Measurements from ENCODE around the gene CIRBP. TPM values are rescaled to one million over a fixed set of nuclear protein-coding genes. Genes with fewer than 3 reads are reported as not detected.

The CIRBP gene
- total RNA-seq, 3 donors from 2014 or later = 281 to 507 (median 300) TPM

GRCh38 chr19:1276628-1277022, 7.5 kb downstream of the CIRBP start:
- DNase-seq (peak; percentile 65 to 85 (median 75)), ATAC-seq (peak; percentile 48)
- H3K4me1 ChIP-seq (ENCODE audit: low read depth) = peaks cover 49% of the 10 kb centered on the region
- intact Hi-C loops (cut with DNase I, micrococcal nuclease) = no loop called here
- TF ChIP-seq, protein P1, sequence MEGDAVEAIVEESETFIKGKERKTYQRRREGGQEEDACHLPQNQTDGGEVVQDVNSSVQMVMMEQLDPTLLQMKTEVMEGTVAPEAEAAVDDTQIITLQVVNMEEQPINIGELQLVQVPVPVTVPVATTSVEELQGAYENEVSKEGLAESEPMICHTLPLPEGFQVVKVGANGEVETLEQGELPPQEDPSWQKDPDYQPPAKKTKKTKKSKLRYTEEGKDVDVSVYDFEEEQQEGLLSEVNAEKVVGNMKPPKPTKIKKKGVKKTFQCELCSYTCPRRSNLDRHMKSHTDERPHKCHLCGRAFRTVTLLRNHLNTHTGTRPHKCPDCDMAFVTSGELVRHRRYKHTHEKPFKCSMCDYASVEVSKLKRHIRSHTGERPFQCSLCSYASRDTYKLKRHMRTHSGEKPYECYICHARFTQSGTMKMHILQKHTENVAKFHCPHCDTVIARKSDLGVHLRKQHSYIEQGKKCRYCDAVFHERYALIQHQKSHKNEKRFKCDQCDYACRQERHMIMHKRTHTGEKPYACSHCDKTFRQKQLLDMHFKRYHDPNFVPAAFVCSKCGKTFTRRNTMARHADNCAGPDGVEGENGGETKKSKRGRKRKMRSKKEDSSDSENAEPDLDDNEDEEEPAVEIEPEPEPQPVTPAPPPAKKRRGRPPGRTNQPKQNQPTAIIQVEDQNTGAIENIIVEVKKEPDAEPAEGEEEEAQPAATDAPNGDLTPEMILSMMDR (IDR thresholded peaks at IDR 0.05) = no peak
- no peaks in the 10 kb centered on the region for H3K9me3 ChIP-seq
- H3K4me3 ChIP-seq = no peak overlapping the region
- peaks cover 19% of the 10 kb centered on the region for H3K36me3 ChIP-seq (ENCODE audit: low read depth)

DNA sequence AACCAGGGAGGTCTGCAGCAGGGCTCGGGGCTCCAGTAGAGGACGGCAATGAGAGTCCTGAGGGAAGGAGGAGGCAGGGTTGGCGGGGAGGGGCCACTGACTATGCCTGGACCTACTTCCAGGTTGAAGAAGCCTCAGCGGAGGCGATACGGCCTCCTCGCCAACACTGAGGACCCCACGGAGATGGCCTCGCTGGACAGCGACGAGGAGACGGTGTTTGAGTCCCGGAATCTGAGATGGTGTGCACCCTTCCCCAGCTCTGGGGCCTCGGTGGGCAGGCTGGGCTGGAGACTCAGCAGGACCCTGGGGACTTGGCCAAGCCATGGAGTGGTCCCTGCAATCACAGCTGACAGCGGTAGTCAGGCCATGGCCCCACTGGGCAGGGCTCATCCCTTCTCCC, 7.9 kb downstream of the CIRBP start:
- DNase-seq (peak in 1 of 3 donors; percentile 48), ATAC-seq (no peak)
- Histone ChIP-seq H3K36me3 (ENCODE audit: low read depth) (peaks cover 19% of the 10 kb centered on the region), H3K9me3 (no peaks in the 10 kb centered on the region), H3K4me1 (ENCODE audit: low read depth) (peaks cover 45% of the 10 kb centered on the region), H3K4me3 (no peak overlapping the region)
- intact Hi-C loops (cut with DNase I, micrococcal nuclease) = no loop called here
- TF ChIP-seq, protein P1 (IDR thresholded peaks at IDR 0.05) = no peak

DNA sequence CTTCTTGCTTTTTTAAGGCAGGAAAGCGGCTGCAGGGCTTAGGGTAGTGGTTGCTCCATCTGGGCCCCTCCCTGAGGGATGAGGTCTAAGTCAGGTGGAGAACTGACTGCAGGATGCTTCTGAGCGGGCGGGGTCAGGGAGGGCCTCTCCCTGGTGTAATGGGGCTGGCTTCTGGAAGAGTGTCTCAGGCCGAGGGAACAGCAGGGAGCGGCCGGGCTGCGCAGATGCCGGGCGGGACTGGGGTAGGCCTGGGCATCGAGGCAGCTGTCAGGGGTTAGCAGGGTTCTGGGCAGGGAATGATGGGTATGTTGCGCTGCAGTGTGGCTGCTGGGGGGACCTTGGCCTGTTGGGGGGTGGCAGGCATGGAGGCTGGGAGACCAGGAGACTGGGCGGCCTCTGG, 8.9 kb downstream of the CIRBP start:
- intact Hi-C loops (cut with DNase I, micrococcal nuclease) = no loop called here
- Histone ChIP-seq H3K36me3 (ENCODE audit: low read depth) (peaks cover 12% of the 10 kb centered on the region), H3K9me3 (no peaks in the 10 kb centered on the region), H3K4me1 (ENCODE audit: low read depth) (peaks cover 39% of the 10 kb centered on the region), H3K4me3 (no peak overlapping the region)
- TF ChIP-seq, protein P1 (IDR thresholded peaks at IDR 0.05) = no peak
- no peak for ATAC-seq
- DNase-seq = peak in 1 of 3 donors; percentile 50

DNA sequence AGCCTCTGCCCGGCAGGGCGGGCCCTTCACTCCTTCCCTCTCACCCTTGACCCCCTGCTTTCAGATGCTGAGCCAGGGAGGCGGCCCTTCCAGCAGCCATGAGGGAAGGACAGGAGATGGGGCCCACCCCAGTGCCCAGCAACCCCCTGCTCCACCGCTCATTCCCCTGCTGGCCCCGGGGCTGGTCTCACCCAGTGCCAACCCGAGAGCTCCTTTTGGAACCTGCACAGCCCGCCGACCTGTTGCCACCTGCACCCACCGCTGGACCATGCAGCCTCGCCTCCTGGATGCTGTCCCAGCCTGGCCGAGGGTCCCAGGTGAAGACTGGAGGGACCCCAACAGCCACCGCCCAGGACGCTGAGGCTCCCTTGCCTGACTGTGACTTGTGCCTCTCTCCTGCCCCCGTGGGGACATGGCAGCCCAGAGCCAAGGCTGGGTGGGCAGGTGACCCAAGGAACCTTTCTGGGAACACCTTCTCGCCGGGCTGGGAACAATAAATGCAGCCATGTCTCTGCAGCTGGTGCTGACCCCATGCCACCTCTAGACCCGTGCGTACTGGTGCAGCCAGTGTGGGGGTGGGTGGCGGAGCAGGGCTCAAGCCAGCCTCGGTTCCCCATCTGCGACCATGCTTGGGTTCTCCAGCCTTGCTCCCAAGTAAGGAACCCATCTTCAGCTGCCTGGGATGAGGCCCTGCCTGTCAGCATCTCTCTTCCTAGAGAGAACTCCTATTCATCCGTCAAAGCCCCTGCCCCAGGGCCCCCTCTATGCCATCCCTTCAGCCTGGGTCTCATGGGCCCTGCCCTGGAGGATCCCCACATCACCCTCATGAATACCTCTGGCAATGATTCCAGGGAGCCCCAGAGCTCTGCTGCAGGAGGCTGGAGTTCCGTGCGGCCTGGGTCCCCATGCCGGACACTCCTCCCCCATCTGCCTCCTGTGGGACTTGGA, 9.9 kb downstream of the CIRBP start:
- Histone ChIP-seq H3K4me3 (no peak overlapping the region), H3K36me3 (ENCODE audit: low read depth) (peaks cover 5% of the 10 kb centered on the region), H3K4me1 (ENCODE audit: low read depth) (peaks cover 40% of the 10 kb centered on the region), H3K9me3 (no peaks in the 10 kb centered on the region)
- no peak for ATAC-seq
- peak in 1 of 3 donors; percentile 45 for DNase-seq
- TF ChIP-seq, protein P1 (IDR thresholded peaks at IDR 0.05) = no peak
- intact Hi-C loops (cut with DNase I, micrococcal nuclease) = no loop called here

GRCh38 chr19:1279782-1280341, 10.7 kb downstream of the CIRBP start:
- ATAC-seq (peak; percentile 19), DNase-seq (peak; percentile 85 to 92 (median 92))
- Histone ChIP-seq H3K4me3 (no peak overlapping the region), H3K9me3 (no peaks in the 10 kb centered on the region), H3K4me1 (ENCODE audit: low read depth) (peaks cover 39% of the 10 kb centered on the region), H3K36me3 (ENCODE audit: low read depth) (no peaks in the 10 kb centered on the region)
- TF ChIP-seq, protein P1 (IDR thresholded peaks at IDR 0.05) = peak; percentile 96
- intact Hi-C loops (cut with DNase I, micrococcal nuclease) = no loop called here
